ENCODE data around the gene SULT1A1.

- TF ChIP-seq ZNF274 (IDR thresholded peaks at IDR 0.05; ENCODE audit: low read depth, low read length) (no peak), YY1 (IDR thresholded peaks at IDR 0.05; ENCODE audit: insufficient read depth, insufficient read length) (no peak), SUZ12 (IDR thresholded peaks at IDR 0.05; ENCODE audit: extremely low read depth, insufficient read depth, insufficient read length) (no peak)
Measured at GRCh38 chr16:28610595-28611191, 849 bp upstream of the SULT1A1 start.

Measured in NT2/D1 (cell line).